HepG2 (cell line): ENCODE data around the gene SLC6A5. TPM values are rescaled to one million over a fixed set of nuclear protein-coding genes. Genes with fewer than 3 reads are reported as not detected.

Source experiments
- ATRX ChIP-seq: sonication (generic); formaldehyde crosslinking; IDR thresholded peaks from 2 replicates; pipeline ENCODE4 v1.4.0; 2020; ENCODE audit warnings: missing genetic modification reagents, borderline replicate concordance
- GATAD2A ChIP-seq: IDR thresholded peaks from 2 replicates; pipeline ENCODE4 v1.6.1; 2016
- HHEX ChIP-seq: IDR thresholded peaks from 2 replicates; pipeline ENCODE4 v1.6.1; 2016; ENCODE audit warnings: control low read depth
- HNF4G ChIP-seq, 2 experiments: sonication (generic) in 1 of 2; formaldehyde crosslinking in 1 of 2; IDR thresholded peaks; 2 replicates each; pipeline versions ENCODE4 v1.4.0 to v1.6.1; 2011 to 2020; ENCODE audit warnings: borderline replicate concordance in 2 of 2, low read depth in 2 of 2, mild to moderate bottlenecking in 2 of 2, low read length in 1 of 2, missing genetic modification reagents in 1 of 2, moderate library complexity in 1 of 2
- HNRNPLL ChIP-seq: fragments of 200-400 bp; formaldehyde crosslinking; IDR thresholded peaks from 2 replicates; pipeline ENCODE4 v1.6.1; 2017; ENCODE audit warnings: mild to moderate bottlenecking, low read depth, low read length; ENCODE audit not compliant: poor library complexity, severe bottlenecking
- KDM2A ChIP-seq: sonication (generic); formaldehyde crosslinking; IDR thresholded peaks from 2 replicates; pipeline ENCODE4 v1.4.0; 2020; ENCODE audit warnings: low read depth, missing genetic modification reagents, borderline replicate concordance
- MBNL3 ChIP-seq: fragments of 250-450 bp; sonication (Bioruptor Pico); conservative IDR thresholded peaks from 2 replicates; pipeline ENCODE4 v1.8.0; 2022; ENCODE audit warnings: mild to moderate bottlenecking, inconsistent platforms
- RXRB ChIP-seq: IDR thresholded peaks from 2 replicates; pipeline ENCODE4 v1.6.1; 2016; ENCODE audit warnings: borderline replicate concordance, missing genetic modification reagents, missing compliant biosample characterization
- THAP7 ChIP-seq: sonication (generic); formaldehyde crosslinking; IDR thresholded peaks from 2 replicates; pipeline ENCODE4 v1.8.1; 2023; ENCODE audit warnings: mild to moderate bottlenecking, missing genetic modification reagents
- ZBTB37 ChIP-seq: sonication (generic); formaldehyde crosslinking; IDR thresholded peaks from 2 replicates; pipeline ENCODE4 v1.4.0; 2020; ENCODE audit warnings: mild to moderate bottlenecking, missing genetic modification reagents
- ZKSCAN8 ChIP-seq: IDR thresholded peaks from 2 replicates; pipeline ENCODE4 v1.6.1; 2016; ENCODE audit warnings: borderline replicate concordance, missing genetic modification reagents, missing compliant biosample characterization
- ZMYM3 ChIP-seq: sonication (generic); formaldehyde crosslinking; IDR thresholded peaks from 2 replicates; pipeline ENCODE4 v1.5.1; 2020; ENCODE audit warnings: mild to moderate bottlenecking, missing genetic modification reagents
- ZNF430 ChIP-seq: sonication (generic); formaldehyde crosslinking; IDR thresholded peaks from 2 replicates; pipeline ENCODE4 v1.9.0; 2021; ENCODE audit warnings: mild to moderate bottlenecking, missing genetic modification reagents
- ZNF746 ChIP-seq: sonication (generic); formaldehyde crosslinking; IDR thresholded peaks from 2 replicates; pipeline ENCODE4 v1.8.0; 2022; ENCODE audit warnings: mild to moderate bottlenecking, missing genetic modification reagents
- ZNF792 ChIP-seq: IDR thresholded peaks from 2 replicates; pipeline ENCODE4 v1.6.1; 2016
- polyA plus RNA-seq, 8 experiments: library from polyadenylated mRNA; depleted of rRNA in 3 of 8; stranded (reverse) in 7 of 8; unstranded in 1 of 8; fragments of >200 nt; fragmentation: Illumina TruSeq in 4 of 8; extraction: Trizol in 4 of 8; gene quantifications; 2 replicates each; pipeline versions ENCODE4 v1.2.1 to v1.2.3, GENCODE V29; 2011 to 2016; ENCODE audit warnings: low read depth in 4 of 8, missing spikeins in 1 of 8, mixed read lengths in 1 of 8; ENCODE audit not compliant: insufficient read depth in 1 of 8
- total RNA-seq, 5 experiments: library from RNA; depleted of rRNA; stranded (reverse); fragments of >200 nt; fragmentation: Illumina TruSeq; extraction: Trizol; gene quantifications; 2 replicates each; pipeline ENCODE4 v1.2.3, GENCODE V29; 2016; ENCODE audit warnings: low read depth in 1 of 5
- TF ChIP-seq, protein P1 (sequence below): sonication (generic); formaldehyde crosslinking; IDR thresholded peaks from 2 replicates; pipeline ENCODE4 v1.5.0; 2020; ENCODE audit warnings: missing genetic modification reagents
- TF ChIP-seq, protein P2 (sequence below): sonication (generic); formaldehyde crosslinking; IDR thresholded peaks from 2 replicates; pipeline ENCODE4 v1.9.0; 2021; ENCODE audit warnings: mild to moderate bottlenecking, missing genetic modification reagents

Gene SLC6A5
- total and polyA plus RNA-seq, 2 of the 13 experiments (the other 11 are each of a cell fraction or from before 2014, with no cell fraction given): not detected

DNA sequence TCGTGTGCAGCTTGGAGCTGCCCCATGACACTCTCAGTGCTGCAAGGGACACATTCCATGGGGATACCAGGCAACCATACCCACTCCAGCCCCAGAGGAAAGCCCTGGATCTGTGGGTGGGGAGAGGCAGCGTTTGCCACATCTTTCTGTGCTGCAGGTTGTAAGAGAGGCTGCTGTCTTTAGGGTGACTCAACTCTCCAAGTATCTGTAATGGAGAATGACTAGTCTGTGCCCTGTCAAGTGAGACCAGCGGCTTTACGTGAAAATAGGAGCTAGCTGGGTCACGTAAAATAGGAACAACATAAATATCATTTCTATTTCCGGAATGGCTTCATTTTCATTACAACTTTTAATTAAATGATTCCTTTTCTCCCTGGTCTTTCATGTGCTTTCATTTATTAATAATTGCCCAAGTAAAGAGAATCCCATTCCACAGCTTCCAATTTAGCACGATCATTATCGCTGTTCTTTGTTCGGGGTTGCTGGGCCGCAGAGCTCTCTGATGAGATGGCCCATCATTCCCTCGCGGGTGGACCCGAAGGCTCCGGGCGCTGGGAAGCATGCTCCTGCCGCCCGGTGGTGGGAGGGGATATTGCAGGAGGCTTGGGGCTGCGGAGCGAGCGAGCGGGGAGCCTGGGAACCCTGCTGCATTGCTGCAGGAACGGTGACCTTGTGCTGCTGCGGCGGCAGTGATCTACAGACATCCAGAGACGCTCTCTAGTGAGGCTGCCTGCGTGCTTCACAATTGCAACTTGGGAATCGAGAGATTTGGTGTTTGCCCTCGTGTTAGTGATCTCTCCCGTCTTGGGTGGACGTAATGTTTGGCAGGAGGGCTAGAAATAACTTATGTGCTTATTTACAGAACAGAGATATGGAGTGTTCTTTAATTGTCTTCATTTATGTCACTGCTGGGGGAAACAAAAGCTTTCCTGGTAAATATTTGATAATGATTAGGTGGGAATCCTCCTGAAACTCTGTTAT lies 10.6 kb downstream of the SLC6A5 start (continued):
- TF ChIP-seq ZNF792 (CRISPR knock-in tag): 0 out of 2 replicates have a peak, but pooled peaks have one; percentile 41
- TF ChIP-seq ZBTB37 (CRISPR knock-in tag): no peak
- peak; percentile 47; the same call in 1 of the 2 replicates for TF ChIP-seq ZMYM3 (CRISPR knock-in tag)
- no peak for TF ChIP-seq ATRX (CRISPR knock-in tag)
- 0 out of 2 replicates have a peak, but pooled peaks have one; percentile 25 for TF ChIP-seq GATAD2A (CRISPR knock-in tag)
- peak; percentile 66 for TF ChIP-seq RXRB (CRISPR knock-in tag)
- no peak for TF ChIP-seq ZKSCAN8
- peak; percentile 22 for TF ChIP-seq HNRNPLL
- TF ChIP-seq THAP7 (CRISPR knock-in tag): no peak
- TF ChIP-seq HNF4G (IDR thresholded peaks at IDR 0.05; ENCODE audit: borderline replicate concordance, low read depth, low read length): no peak
- TF ChIP-seq HNF4G (CRISPR knock-in tag; IDR thresholded peaks at IDR 0.05; ENCODE audit: borderline replicate concordance, low read depth): no peak
- TF ChIP-seq, protein P1, sequence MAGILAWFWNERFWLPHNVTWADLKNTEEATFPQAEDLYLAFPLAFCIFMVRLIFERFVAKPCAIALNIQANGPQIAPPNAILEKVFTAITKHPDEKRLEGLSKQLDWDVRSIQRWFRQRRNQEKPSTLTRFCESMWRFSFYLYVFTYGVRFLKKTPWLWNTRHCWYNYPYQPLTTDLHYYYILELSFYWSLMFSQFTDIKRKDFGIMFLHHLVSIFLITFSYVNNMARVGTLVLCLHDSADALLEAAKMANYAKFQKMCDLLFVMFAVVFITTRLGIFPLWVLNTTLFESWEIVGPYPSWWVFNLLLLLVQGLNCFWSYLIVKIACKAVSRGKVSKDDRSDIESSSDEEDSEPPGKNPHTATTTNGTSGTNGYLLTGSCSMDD (CRISPR knock-in tag): no peak
- TF ChIP-seq HHEX: 0 out of 2 replicates have a peak, but pooled peaks have one; percentile 17
- TF ChIP-seq KDM2A (CRISPR knock-in tag): peak; percentile 77
- no peak for TF ChIP-seq ZNF430 (CRISPR knock-in tag)
- no peak for TF ChIP-seq ZNF746 (CRISPR knock-in tag)
- TF ChIP-seq MBNL3 (CRISPR knock-in tag): no peak
- TF ChIP-seq, protein P2, sequence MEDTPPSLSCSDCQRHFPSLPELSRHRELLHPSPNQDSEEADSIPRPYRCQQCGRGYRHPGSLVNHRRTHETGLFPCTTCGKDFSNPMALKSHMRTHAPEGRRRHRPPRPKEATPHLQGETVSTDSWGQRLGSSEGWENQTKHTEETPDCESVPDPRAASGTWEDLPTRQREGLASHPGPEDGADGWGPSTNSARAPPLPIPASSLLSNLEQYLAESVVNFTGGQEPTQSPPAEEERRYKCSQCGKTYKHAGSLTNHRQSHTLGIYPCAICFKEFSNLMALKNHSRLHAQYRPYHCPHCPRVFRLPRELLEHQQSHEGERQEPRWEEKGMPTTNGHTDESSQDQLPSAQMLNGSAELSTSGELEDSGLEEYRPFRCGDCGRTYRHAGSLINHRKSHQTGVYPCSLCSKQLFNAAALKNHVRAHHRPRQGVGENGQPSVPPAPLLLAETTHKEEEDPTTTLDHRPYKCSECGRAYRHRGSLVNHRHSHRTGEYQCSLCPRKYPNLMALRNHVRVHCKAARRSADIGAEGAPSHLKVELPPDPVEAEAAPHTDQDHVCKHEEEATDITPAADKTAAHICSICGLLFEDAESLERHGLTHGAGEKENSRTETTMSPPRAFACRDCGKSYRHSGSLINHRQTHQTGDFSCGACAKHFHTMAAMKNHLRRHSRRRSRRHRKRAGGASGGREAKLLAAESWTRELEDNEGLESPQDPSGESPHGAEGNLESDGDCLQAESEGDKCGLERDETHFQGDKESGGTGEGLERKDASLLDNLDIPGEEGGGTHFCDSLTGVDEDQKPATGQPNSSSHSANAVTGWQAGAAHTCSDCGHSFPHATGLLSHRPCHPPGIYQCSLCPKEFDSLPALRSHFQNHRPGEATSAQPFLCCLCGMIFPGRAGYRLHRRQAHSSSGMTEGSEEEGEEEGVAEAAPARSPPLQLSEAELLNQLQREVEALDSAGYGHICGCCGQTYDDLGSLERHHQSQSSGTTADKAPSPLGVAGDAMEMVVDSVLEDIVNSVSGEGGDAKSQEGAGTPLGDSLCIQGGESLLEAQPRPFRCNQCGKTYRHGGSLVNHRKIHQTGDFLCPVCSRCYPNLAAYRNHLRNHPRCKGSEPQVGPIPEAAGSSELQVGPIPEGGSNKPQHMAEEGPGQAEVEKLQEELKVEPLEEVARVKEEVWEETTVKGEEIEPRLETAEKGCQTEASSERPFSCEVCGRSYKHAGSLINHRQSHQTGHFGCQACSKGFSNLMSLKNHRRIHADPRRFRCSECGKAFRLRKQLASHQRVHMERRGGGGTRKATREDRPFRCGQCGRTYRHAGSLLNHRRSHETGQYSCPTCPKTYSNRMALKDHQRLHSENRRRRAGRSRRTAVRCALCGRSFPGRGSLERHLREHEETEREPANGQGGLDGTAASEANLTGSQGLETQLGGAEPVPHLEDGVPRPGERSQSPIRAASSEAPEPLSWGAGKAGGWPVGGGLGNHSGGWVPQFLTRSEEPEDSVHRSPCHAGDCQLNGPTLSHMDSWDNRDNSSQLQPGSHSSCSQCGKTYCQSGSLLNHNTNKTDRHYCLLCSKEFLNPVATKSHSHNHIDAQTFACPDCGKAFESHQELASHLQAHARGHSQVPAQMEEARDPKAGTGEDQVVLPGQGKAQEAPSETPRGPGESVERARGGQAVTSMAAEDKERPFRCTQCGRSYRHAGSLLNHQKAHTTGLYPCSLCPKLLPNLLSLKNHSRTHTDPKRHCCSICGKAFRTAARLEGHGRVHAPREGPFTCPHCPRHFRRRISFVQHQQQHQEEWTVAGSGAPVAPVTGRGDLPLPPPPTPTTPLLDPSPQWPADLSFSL: no peak
